GM12873 (cell line): ENCODE data around the gene ZMYND8.

Experiments used
- TF ChIP-seq, protein P1 (sequence below): IDR thresholded peaks from 2 replicates; pipeline ENCODE4 v1.5.1; 2012; ENCODE audit warnings: low read depth, mild to moderate bottlenecking, moderate library complexity, low read length, control low read depth; ENCODE audit not compliant: insufficient read depth; ENCODE audit errors: missing control alignments

ZMYND8 gene

DNA sequence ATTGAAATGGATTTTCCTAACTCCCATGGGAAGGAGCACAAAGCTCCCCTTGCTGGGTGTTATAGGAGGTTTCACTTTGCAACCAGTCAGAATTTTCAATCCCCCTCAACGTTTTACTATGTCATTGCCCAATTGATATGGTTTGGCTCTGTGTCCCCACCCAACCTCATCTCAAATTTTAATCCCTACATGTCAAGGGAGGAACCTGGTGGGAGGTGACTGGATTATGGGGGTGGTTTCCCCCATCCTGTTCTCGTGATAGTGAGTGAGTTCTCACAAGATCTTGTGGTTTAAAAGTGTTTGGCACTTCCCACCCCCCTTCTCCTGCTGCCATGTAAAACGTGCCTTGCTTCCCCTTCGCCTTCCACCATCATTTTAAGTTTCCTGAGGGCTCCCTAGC is 62.9 kb downstream of the ZMYND8 start:
- TF ChIP-seq, protein P1, sequence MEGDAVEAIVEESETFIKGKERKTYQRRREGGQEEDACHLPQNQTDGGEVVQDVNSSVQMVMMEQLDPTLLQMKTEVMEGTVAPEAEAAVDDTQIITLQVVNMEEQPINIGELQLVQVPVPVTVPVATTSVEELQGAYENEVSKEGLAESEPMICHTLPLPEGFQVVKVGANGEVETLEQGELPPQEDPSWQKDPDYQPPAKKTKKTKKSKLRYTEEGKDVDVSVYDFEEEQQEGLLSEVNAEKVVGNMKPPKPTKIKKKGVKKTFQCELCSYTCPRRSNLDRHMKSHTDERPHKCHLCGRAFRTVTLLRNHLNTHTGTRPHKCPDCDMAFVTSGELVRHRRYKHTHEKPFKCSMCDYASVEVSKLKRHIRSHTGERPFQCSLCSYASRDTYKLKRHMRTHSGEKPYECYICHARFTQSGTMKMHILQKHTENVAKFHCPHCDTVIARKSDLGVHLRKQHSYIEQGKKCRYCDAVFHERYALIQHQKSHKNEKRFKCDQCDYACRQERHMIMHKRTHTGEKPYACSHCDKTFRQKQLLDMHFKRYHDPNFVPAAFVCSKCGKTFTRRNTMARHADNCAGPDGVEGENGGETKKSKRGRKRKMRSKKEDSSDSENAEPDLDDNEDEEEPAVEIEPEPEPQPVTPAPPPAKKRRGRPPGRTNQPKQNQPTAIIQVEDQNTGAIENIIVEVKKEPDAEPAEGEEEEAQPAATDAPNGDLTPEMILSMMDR: no peak

DNA sequence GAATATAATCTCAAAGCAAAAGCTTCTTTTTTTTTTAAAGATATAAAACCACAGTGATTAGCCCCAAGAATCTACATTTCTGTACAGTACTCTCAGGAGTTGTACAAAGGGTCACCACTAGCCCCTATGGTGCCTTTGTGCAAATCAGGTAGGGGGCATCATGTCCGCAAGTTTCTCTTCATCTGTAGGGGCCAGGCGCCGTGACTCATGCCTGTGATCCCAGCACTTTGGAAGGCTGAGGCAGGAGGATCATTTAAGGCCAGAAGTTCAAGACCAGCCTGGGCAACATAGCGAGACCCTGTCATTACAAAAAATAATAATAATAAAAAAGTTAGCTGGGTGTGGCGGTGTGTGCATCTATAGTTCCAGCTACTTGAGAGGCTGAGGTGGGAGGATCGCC is 63.9 kb downstream of the ZMYND8 start:
- TF ChIP-seq, protein P1: no peak

DNA sequence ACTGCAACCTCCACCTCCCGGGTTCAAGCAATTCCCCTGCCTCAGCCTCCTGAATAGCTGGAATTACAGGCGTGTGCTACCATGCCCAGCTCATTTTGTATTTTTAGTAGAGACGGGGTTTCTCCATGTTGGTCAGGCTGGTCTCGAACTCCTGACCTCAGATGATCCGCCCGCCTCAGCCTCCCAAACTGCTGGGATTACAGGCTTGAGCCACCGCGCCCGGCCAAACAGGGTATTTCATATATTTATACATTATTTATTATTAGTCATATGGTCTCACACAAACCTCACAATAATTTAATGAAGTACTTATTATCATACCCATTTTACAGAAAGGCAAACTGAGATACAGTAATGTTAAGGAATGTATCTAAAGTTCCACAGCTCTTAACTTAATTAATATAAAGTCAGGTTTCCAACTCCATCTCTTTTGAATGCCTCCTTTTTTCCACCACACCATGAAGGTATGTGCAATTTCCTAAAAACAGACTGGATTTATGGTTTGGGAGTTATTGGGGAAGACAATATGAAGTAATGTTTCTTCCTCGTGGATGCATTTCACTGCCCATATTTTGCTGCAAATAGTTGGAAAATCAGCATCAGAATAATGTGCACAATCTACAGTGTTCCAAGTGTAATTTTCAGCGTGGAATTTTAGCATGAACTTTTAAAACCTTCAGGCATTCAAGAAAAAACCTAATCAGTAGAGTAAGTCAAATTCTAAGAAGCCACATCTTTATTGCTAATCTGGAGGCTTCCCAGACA is 65.7 kb downstream of the ZMYND8 start:
- TF ChIP-seq, protein P1: no peak

DNA sequence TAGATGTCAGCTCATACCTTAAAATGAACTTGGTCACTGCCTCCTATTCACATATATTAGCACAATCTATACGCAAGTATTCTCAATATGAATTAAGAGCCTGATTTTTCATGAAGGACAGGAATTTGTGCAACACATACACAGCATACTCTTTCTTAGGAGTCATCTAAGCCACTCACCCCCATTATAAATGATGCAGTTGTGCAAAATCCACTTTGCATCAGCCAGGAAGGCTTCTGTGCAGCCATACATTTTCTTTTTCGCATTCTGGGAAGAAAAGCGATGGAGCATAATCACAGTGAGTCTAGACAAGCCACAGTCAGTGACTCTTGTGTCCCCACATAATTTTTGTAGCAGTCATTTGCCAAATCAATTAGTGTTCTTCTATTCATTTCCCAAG is 66.5 kb downstream of the ZMYND8 start:
- TF ChIP-seq, protein P1: no peak

DNA sequence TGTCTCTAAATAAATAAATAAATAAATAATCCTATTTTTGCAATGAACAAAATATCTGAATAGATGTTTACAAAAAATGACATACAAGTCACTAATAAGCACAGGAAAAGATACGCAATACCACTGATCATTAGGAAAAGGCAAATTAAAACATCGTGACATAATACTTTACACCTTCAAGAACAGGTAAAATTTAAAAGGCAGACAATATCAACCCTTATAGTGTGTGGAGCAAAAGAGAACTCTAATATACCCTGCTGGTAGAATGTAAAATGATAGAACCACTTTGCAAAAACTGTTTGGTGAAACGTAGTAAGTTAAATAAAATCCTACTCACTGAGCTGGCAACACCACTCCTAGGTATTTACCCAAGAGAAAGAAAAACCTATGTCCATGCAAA is 67.4 kb downstream of the ZMYND8 start:
- TF ChIP-seq, protein P1: no peak

DNA sequence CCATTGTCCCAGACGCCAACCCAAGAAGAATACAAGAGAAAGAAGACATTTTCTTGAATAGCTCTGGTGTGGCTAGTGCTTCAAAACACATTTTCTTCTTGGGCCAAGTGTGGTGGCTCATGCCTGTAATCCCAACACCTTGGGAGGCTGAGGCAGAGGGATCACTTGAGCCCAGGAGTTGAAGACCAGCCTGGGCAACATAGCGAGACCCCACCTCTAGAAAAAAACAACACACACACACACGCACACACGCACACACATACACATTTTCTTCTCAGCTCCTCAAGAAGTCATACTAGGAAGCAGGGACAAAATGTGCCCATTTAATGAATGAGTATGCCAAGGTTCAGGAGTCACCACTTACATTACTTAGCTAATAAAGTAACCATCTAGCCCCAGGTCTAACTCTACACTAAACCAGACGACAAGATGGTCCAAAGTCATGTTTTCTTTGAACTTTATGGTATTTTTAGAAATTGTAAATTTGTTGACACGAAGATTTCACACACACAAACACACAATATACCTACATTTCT is 68.8 kb downstream of the ZMYND8 start:
- TF ChIP-seq, protein P1: no peak

DNA sequence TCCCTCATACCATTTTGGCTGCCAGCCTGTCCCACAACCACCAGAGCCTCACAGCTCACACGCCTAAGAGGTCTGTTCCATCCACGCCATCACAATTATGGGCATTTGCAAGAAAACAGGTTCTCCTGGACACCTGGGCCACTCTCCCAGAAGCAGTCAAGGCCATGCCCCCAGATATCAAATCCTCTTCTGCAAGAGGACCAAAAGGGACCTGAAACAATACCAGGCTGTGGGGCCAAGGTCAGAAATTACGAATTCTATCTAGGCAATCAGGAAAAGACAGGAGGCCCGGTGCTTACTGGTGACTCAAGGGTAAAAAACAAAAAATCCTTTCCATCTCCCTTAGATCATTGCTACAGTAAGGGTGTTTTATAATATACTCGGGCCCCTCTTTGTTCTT is 69.8 kb downstream of the ZMYND8 start:
- TF ChIP-seq, protein P1: no peak
